ENCODE data around the gene C1orf159. TPM values are rescaled to one million over a fixed set of nuclear protein-coding genes. Genes with fewer than 3 reads are reported as not detected.

C1orf159 gene
- total and polyA plus RNA-seq, 2 donors (not counting 1 experiment from before 2014, with no cell fraction given) = 23.0 to 25.6 TPM

GRCh38 chr1:1058921-1059493 lies 56.9 kb downstream of the C1orf159 start:
- H3K9me3 Mint-ChIP-seq (ENCODE audit: insufficient read depth) = no peaks in the 10 kb centered on the region
- Histone ChIP-seq H2AFZ (ENCODE audit: insufficient read depth, low read depth, low read length, poor library complexity, severe bottlenecking) (peak overlapping the region; percentile 81), H4K20me1 (ENCODE audit: control insufficient read depth, insufficient read depth, low read length, poor library complexity, severe bottlenecking) (no peaks in the 10 kb centered on the region), H3K9ac (ENCODE audit: low read length) (peak overlapping the region; percentile 66), H3K4me1 (ENCODE audit: control insufficient read depth in 2 of 2, insufficient read depth in 2 of 2, low read length in 2 of 2) (peaks cover 32 to 38% of the 10 kb centered on the region in 2 donors), H3K27ac (ENCODE audit: low read length in 2 of 2) (no peak overlapping the region), H3K79me2 (ENCODE audit: control insufficient read depth, insufficient read depth, low read length) (no peaks in the 10 kb centered on the region), H3K27me3 (replicated peaks in 1 of 4; ENCODE audit: control extremely low read depth in 1 of 4, control insufficient read depth in 3 of 4, insufficient read depth in 4 of 4, low read length in 3 of 4) (peaks cover 0 to 56% (median 28%) of the 10 kb centered on the region in 4 experiments), H3K4me2 (replicated peaks; ENCODE audit: low read depth, low read length, poor library complexity, severe bottlenecking) (peak overlapping the region; percentile 95), H3K36me3 (replicated peaks in 1 of 2; ENCODE audit: control extremely low read depth in 1 of 2, control insufficient read depth in 1 of 2, extremely low read depth in 1 of 2, insufficient read depth in 2 of 2, low read length in 1 of 2) (no peaks in the 10 kb centered on the region), H3K4me3 (ENCODE audit: control extremely low read depth in 1 of 5, extremely low read depth in 1 of 5, insufficient read depth in 1 of 5, low read depth in 2 of 5, low read length in 4 of 5) (peak overlapping the region in 4 of 5 experiments; percentile 31 to 60 (median 51)), H3K9me3 (ENCODE audit: control extremely low read depth in 1 of 3, control insufficient read depth in 2 of 3, insufficient read depth in 1 of 3, low read length in 2 of 3) (peaks cover 0 to 20% (median 0%) of the 10 kb centered on the region in 3 donors)
- DNase-seq (no peak), ATAC-seq (ENCODE audit: low read depth) (peak; percentile 34)
- H3K27ac Mint-ChIP-seq = no peak overlapping the region
- intact Hi-C loops (cut with micrococcal nuclease) = loop anchor here (1.0 kb wide), 1 partner anchor 10 kb away; no protein-coding TSS in a partner anchor
- peak; percentile 66 for TF ChIP-seq CTCF (IDR thresholded peaks at IDR 0.05)
- no peak for TF ChIP-seq EZH2 (IDR thresholded peaks at IDR 0.05; ENCODE audit: borderline replicate concordance, insufficient read depth, low read depth, low read length, poor library complexity, severe bottlenecking)
- ChIA-PET POLR2A (interaction anchor here (0.9 to 1.4 kb wide), 2 partner anchors 15 to 18 kb away, joined by 3 read pairs; no protein-coding TSS in a partner anchor), CTCF (interaction anchor here (1.2 to 2.0 kb wide), 5 partner anchors 18 to 316 kb away, joined by 3 to 7 read pairs (median 6); partner anchors contain the start of gene AURKAIP1)
- WGBS (ENCODE audit: insufficient coverage) = 2% methylated on average over 46 of the region's 48 CpGs
- H3K4me1 Mint-ChIP-seq = peaks cover 18% of the 10 kb centered on the region
- H3K4me3 Mint-ChIP-seq = peak overlapping the region; percentile 82
- peaks cover 7% of the 10 kb centered on the region for H3K27me3 Mint-ChIP-seq
